ENCODE measurements around the gene SUSD5. TPM values are rescaled to one million over a fixed set of nuclear protein-coding genes. Genes with fewer than 3 reads are reported as not detected.

The SUSD5 gene
- total and polyA plus RNA-seq, 2 experiments from 2014 or later: 1.4 to 3.6 TPM

- Mint-ChIP-seq H3K27me3 (ENCODE audit: insufficient read depth, low read depth, poor library complexity) (peaks cover 18% of the 10 kb centered on the region), H3K4me1 (peaks cover 6% of the 10 kb centered on the region; the same call in 2 of the 3 replicates), H3K27ac (no peak overlapping the region), H3K9me3 (no peaks in the 10 kb centered on the region), H3K36me3 (ENCODE audit: low read depth) (peaks cover 16% of the 10 kb centered on the region), H3K4me3 (no peak overlapping the region)
- Histone ChIP-seq H2AFZ (no peak overlapping the region), H3K27me3 (ENCODE audit: insufficient read depth) (no peaks in the 10 kb centered on the region), H3K4me3 (no peak overlapping the region), H3F3A (replicated peaks; ENCODE audit: low read depth) (no peaks in the 10 kb centered on the region), H3K27ac (ENCODE audit: low read depth) (no peak overlapping the region), H3K4me2 (no peak overlapping the region), H3K9me2 (ENCODE audit: insufficient read depth) (no peaks in the 10 kb centered on the region), H3K79me2 (replicated peaks; ENCODE audit: insufficient read depth) (no peaks in the 10 kb centered on the region), H3K4me1 (ENCODE audit: insufficient read depth) (no peaks in the 10 kb centered on the region), H3K36me3 (ENCODE audit: insufficient read depth) (no peaks in the 10 kb centered on the region; the same call in 1 of the 2 replicates), H4K20me1 (replicated peaks; ENCODE audit: insufficient read depth) (no peaks in the 10 kb centered on the region)
- DNase-seq (ENCODE audit: low spot score) (peak; percentile 85), ATAC-seq (peak; percentile 96)
- TF ChIP-seq ZNF331 (CRISPR knock-in tag; IDR thresholded peaks at IDR 0.05; ENCODE audit: low read depth): no peak
- TF ChIP-seq ZNF114 (CRISPR knock-in tag; IDR thresholded peaks at IDR 0.05): no peak; the same call in 1 of the 2 replicates
- TF ChIP-seq CTCF (conservative IDR thresholded peaks at IDR 0.05; ENCODE audit: low read depth in 2 of 2): peak; percentile 87 to 91
- no peak for TF ChIP-seq EZH2phosphoT487 (IDR thresholded peaks at IDR 0.05; ENCODE audit: unreplicated experiment)
- TF ChIP-seq EZH2 (IDR thresholded peaks at IDR 0.05; ENCODE audit: low read depth, unreplicated experiment): no peak
- no peak for TF ChIP-seq CREB1 (CRISPR knock-in tag; IDR thresholded peaks at IDR 0.05; ENCODE audit: low read depth)
- no peak for TF ChIP-seq REST (IDR thresholded peaks at IDR 0.05; ENCODE audit: unreplicated experiment)
- no peak for TF ChIP-seq ETS1 (IDR thresholded peaks at IDR 0.05)
- no peak for TF ChIP-seq NANOG (IDR thresholded peaks at IDR 0.05; ENCODE audit: borderline replicate concordance)
- TF ChIP-seq POLR2AphosphoS5 (IDR thresholded peaks at IDR 0.05; ENCODE audit: low read depth): no peak
- no peak for TF ChIP-seq STAT1 (IDR thresholded peaks at IDR 0.05; ENCODE audit: unreplicated experiment)
- peak; percentile 97 for TF ChIP-seq ZNF462 (CRISPR knock-in tag; IDR thresholded peaks at IDR 0.05)
- TF ChIP-seq JUNB (IDR thresholded peaks at IDR 0.05; ENCODE audit: unreplicated experiment): no peak
Measured at GRCh38 chr3:33144433-33144832, 74.2 kb downstream of the SUSD5 start.

Data from GM23338 (cell line).